Stimulated activated CD8-positive, alpha-beta memory T cell treated with anti-CD3 and anti-CD28 coated beads, Interleukin-7, amount 100 ng/mL, for 1 hour (primary cell): ENCODE results near the gene SYNGAP1.

Experiments used
- DNase-seq, 2 donors: peaks; one replicate each; pipeline ENCODE4 v3.0.0-alpha.2; 2020; ENCODE audit warnings: low read depth in 2 of 2

The SYNGAP1 gene

GRCh38 chr6:33404884-33405283, 15.0 kb upstream of the SYNGAP1 start:
- DNase-seq, result no peak

GRCh38 chr6:33405386-33405940, 14.4 kb upstream of the SYNGAP1 start:
- DNase-seq, result no peak

- DNase-seq, result no peak
Observed at GRCh38 chr6:33406126-33406525, 13.7 kb upstream of the SYNGAP1 start.

GRCh38 chr6:33407132-33407718, 12.6 kb upstream of the SYNGAP1 start:
- DNase-seq, result no peak

- DNase-seq, result peak; percentile 95 to 97
Observed at GRCh38 chr6:33410050-33410710, 9.7 kb upstream of the SYNGAP1 start.

- DNase-seq, result peak in 1 of 2 donors; percentile 57
Observed at GRCh38 chr6:33410711-33411631, 8.9 kb upstream of the SYNGAP1 start, which contains the start of gene PHF1. Gene PHF1 (plus strand): TSS chr6:33411014. CDS start chr6:33412264, 1,250 bp downstream.

GRCh38 chr6:33411632-33412005, 8.2 kb upstream of the SYNGAP1 start:
- DNase-seq, result no peak

- no peak for DNase-seq
Observed at GRCh38 chr6:33412140-33413009, 7.5 kb upstream of the SYNGAP1 start.

- DNase-seq, result no peak
Observed at GRCh38 chr6:33413241-33414120, 6.4 kb upstream of the SYNGAP1 start.

- DNase-seq, result no peak
Observed at GRCh38 chr6:33414592-33415271, 5.1 kb upstream of the SYNGAP1 start.

- DNase-seq, result no peak
Observed at GRCh38 chr6:33415831-33416230, 4.0 kb upstream of the SYNGAP1 start.

- no peak for DNase-seq
Observed at GRCh38 chr6:33416386-33417127, 3.3 kb upstream of the SYNGAP1 start.

- no peak for DNase-seq
Observed at GRCh38 chr6:33417128-33417902, 2.5 kb upstream of the SYNGAP1 start.

- peak; percentile 95 to 98 for DNase-seq
Observed at GRCh38 chr6:33417903-33418689, 1.8 kb upstream of the SYNGAP1 start, which contains the start of gene CUTA. Gene CUTA (minus strand): TSS chr6:33418107. CDS start chr6:33418000, 107 bp downstream.

- no peak for DNase-seq
Observed at GRCh38 chr6:33418690-33419291, 1.1 kb upstream of the SYNGAP1 start.

- DNase-seq, result no peak
Observed at GRCh38 chr6:33420491-33421343, 852 bp downstream of the SYNGAP1 start.
